Endothelial cell of umbilical vein (primary cell): ENCODE measurements around the gene OLFML2B. TPM values are rescaled to one million over a fixed set of nuclear protein-coding genes. Genes with fewer than 3 reads are reported as not detected.
A peak's percentile ranks its signal among the peaks of the same experiment; 100 is the strongest.

Source experiments
- BruUV-seq: library from RNA; stranded (reverse); fragments of 400-500 nt; replicated peaks from 2 replicates; lab custom pipeline; 2021; lab: Mats Ljungman, UMichigan
- CTCF ChIA-PET: fragments of 300-600, 350-600 bp; sonication (Branson Sonifier 250); formaldehyde crosslinking; loops from one replicate; lab custom pipeline; 2021; ENCODE audit warnings: antibody characterized with exemption, inconsistent platforms; lab: Charles Lee
- POLR2A ChIA-PET: fragments of 300-600, 350-600 bp; sonication (Branson Sonifier 250); formaldehyde crosslinking; loops from one replicate; lab custom pipeline; 2021; ENCODE audit warnings: antibody characterized with exemption, inconsistent platforms; lab: Charles Lee
- DNase-seq: peaks from one replicate; pipeline ENCODE4 v3.0.0-alpha.2; 2011; ENCODE audit warnings: low read depth, low spot score
- FAIRE-seq: peaks from 2 replicates; lab custom pipeline; 2011; peaks lifted over from hg19 to GRCh38; lab: Jason Lieb, UNC
- H2AFZ ChIP-seq: 2 replicates; pipeline ENCODE4 v1.6.0; 2012; ENCODE audit warnings: low read depth, low read length, control low read depth, inconsistent platforms
- H3K27ac ChIP-seq: 2 replicates; pipeline ENCODE4 v1.5.1; 2011; ENCODE audit warnings: low read depth, mild to moderate bottlenecking, control low read depth, low read length, moderate library complexity; ENCODE audit not compliant: insufficient read depth
- H3K27me3 ChIP-seq, 2 experiments: 2 replicates each; pipeline versions ENCODE4 v1.6.0 to v1.6.1; 2011; ENCODE audit warnings: low read length in 2 of 2, mixed read lengths in 1 of 2; ENCODE audit not compliant: control insufficient read depth in 2 of 2, insufficient read depth in 2 of 2
- H3K36me3 ChIP-seq, 2 experiments: 2 replicates in 1 of 2; 3 replicates in 1 of 2; pipeline ENCODE4 v1.5.1; 2011; ENCODE audit warnings: low read length in 2 of 2, mild to moderate bottlenecking in 1 of 2, moderate library complexity in 1 of 2; ENCODE audit not compliant: control insufficient read depth in 2 of 2, insufficient read depth in 2 of 2; ENCODE audit errors: extremely low read depth in 1 of 2
- H3K4me1 ChIP-seq: 3 replicates; pipeline ENCODE4 v1.5.1; 2011; ENCODE audit warnings: mild to moderate bottlenecking, low read length; ENCODE audit not compliant: control insufficient read depth, insufficient read depth; ENCODE audit errors: extremely low read depth
- H3K4me2 ChIP-seq: 2 replicates; pipeline ENCODE4 v1.6.1; 2011; ENCODE audit warnings: low read length, control low read depth, mixed read lengths; ENCODE audit not compliant: insufficient read depth
- H3K4me3 ChIP-seq, 3 experiments: fragments of 200-600 bp in 1 of 3; sonication (generic), shearing (Covaris generic) in 1 of 3; replicated peaks in 1 of 3; 2 replicates each; pipeline ENCODE4 v1.5.1; 2011 to 2016; ENCODE audit warnings: control low read depth in 3 of 3, low read length in 3 of 3, mild to moderate bottlenecking in 2 of 3, inconsistent platforms in 1 of 3, low read depth in 1 of 3, moderate library complexity in 1 of 3; ENCODE audit not compliant: insufficient read depth in 1 of 3
- H3K79me2 ChIP-seq: 2 replicates; pipeline ENCODE4 v1.6.0; 2012; ENCODE audit warnings: low read length, inconsistent platforms; ENCODE audit not compliant: control insufficient read depth, insufficient read depth
- H3K9ac ChIP-seq: replicated peaks from 2 replicates; pipeline ENCODE3; 2011; ENCODE audit warnings: low read length, control low read depth; ENCODE audit not compliant: insufficient read depth; ENCODE audit errors: extremely low read depth
- H3K9me1 ChIP-seq: replicated peaks from 3 replicates; pipeline ENCODE4 v1.6.0; 2011; ENCODE audit warnings: mild to moderate bottlenecking, low read length; ENCODE audit not compliant: control insufficient read depth, insufficient read depth; ENCODE audit errors: extremely low read depth
- H3K9me3 ChIP-seq: replicated peaks from 2 replicates; pipeline ENCODE4 v1.5.1; 2012; ENCODE audit warnings: low read length, inconsistent platforms; ENCODE audit not compliant: control insufficient read depth, insufficient read depth
- H4K20me1 ChIP-seq: replicated peaks from 2 replicates; pipeline ENCODE3; 2011; ENCODE audit warnings: mild to moderate bottlenecking, low read length; ENCODE audit not compliant: control insufficient read depth, insufficient read depth; ENCODE audit errors: extremely low read depth
- EZH2 ChIP-seq: IDR thresholded peaks from 2 replicates; pipeline ENCODE4 v1.6.1; 2012; ENCODE audit warnings: borderline replicate concordance, low read depth, mild to moderate bottlenecking, moderate library complexity, low read length, inconsistent platforms; ENCODE audit not compliant: severe bottlenecking
- FOS ChIP-seq: IDR thresholded peaks from 2 replicates; pipeline ENCODE4 v1.6.1; 2011; ENCODE audit warnings: mild to moderate bottlenecking, low read length, moderate library complexity, borderline replicate concordance; ENCODE audit not compliant: insufficient read depth
- GATA2 ChIP-seq: IDR thresholded peaks from 2 replicates; pipeline ENCODE4 v1.7.0; 2011; ENCODE audit warnings: low read depth, mild to moderate bottlenecking, moderate library complexity, mixed read lengths, low read length; ENCODE audit not compliant: insufficient read length, insufficient read depth
- JUN ChIP-seq: IDR thresholded peaks from 2 replicates; pipeline ENCODE4 v1.6.1; 2011; ENCODE audit warnings: borderline replicate concordance, low read depth; ENCODE audit not compliant: insufficient read length, insufficient read depth
- MAX ChIP-seq: IDR thresholded peaks from 2 replicates; pipeline ENCODE4 v1.6.1; 2011; ENCODE audit not compliant: insufficient read depth, insufficient read length
- MYC ChIP-seq: IDR thresholded peaks from one replicate; pipeline ENCODE4 v1.6.1; 2011; ENCODE audit warnings: mild to moderate bottlenecking, low read depth, low read length
- POLR2A ChIP-seq: IDR thresholded peaks from 2 replicates; pipeline ENCODE4 v1.6.1; 2012; ENCODE audit warnings: low read depth, mild to moderate bottlenecking, control low read depth, low read length
- POLR2AphosphoS5 ChIP-seq: IDR thresholded peaks from 2 replicates; pipeline ENCODE4 v1.6.1; 2012; ENCODE audit warnings: low read depth, mild to moderate bottlenecking, control low read depth, low read length, moderate library complexity; ENCODE audit not compliant: insufficient read depth
- dilution Hi-C: fragments of 300-500 bp; cut with MboI; formaldehyde crosslinking; loops from one replicate; pipeline ENCODE4 v1.15.0; 2019; ENCODE audit warnings: low sequenced_read_pairs; ENCODE audit not compliant: extremely low pct_ligation_motif_present
- intact Hi-C: fragments of 100-400 bp; cut with micrococcal nuclease; formaldehyde crosslinking; loops from one replicate; pipeline ENCODE4 v1.10.0; 2022
- polyA plus RNA-seq, 4 experiments: library from polyadenylated mRNA; depleted of rRNA in 3 of 4; stranded (reverse) in 3 of 4; unstranded in 1 of 4; fragments of >200 nt; gene quantifications; 2 replicates each; pipeline versions ENCODE4 v1.2.1 to v1.2.3, GENCODE V29; 2011 to 2012; ENCODE audit warnings: missing spikeins in 1 of 4
- total RNA-seq: library from RNA; stranded (reverse); gene quantifications from 2 replicates; pipeline ENCODE4 v1.2.3, GENCODE V29; 2021
- TF ChIP-seq, protein P1 (sequence below), 2 donors: IDR thresholded peaks; 1 replicate in 1 of 2; 2 replicates in 1 of 2; pipeline ENCODE4 v1.5.1; 2011; ENCODE audit warnings: low read length in 2 of 2, mild to moderate bottlenecking in 2 of 2, moderate library complexity in 2 of 2, control low read depth in 1 of 2, inconsistent platforms in 1 of 2, low read depth in 1 of 2; ENCODE audit not compliant: insufficient read depth in 1 of 2; ENCODE audit errors: extremely low read depth in 1 of 2

OLFML2B gene
- total and polyA plus RNA-seq, 2 donors (not counting 3 experiments of a cell fraction or from before 2014, with no cell fraction given): 0.58 to 0.62 TPM

DNA sequence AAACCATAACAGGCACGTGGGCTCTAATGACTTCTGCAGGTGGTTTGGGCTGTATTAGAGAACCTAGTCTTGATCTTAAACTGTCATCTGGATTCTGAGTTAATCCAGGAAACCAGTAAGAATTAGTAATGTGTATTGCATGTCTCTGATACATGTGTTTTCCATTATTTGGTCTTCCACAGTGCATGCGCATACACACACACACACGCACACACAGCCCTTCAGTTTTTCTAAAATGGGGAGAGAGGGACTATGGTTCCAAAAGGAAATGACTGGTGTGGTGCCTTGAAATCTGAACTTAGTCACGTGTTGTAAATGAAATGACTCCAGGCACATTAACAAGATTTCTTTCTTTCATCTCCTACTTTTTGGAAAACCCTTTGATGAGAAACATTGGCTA is 67.6 kb downstream of the OLFML2B start:
- no peak overlapping the region for H3K4me2 ChIP-seq
- peaks cover 3% of the 10 kb centered on the region for H3K4me1 ChIP-seq
- peaks cover 3 to 7% of the 10 kb centered on the region in 2 experiments for H3K36me3 ChIP-seq
- CTCF ChIA-PET: interaction anchor here (0.8 kb wide), 1 partner anchor 81 kb away, joined by 3 read pairs; no protein-coding TSS in a partner anchor
- TF ChIP-seq, protein P1, sequence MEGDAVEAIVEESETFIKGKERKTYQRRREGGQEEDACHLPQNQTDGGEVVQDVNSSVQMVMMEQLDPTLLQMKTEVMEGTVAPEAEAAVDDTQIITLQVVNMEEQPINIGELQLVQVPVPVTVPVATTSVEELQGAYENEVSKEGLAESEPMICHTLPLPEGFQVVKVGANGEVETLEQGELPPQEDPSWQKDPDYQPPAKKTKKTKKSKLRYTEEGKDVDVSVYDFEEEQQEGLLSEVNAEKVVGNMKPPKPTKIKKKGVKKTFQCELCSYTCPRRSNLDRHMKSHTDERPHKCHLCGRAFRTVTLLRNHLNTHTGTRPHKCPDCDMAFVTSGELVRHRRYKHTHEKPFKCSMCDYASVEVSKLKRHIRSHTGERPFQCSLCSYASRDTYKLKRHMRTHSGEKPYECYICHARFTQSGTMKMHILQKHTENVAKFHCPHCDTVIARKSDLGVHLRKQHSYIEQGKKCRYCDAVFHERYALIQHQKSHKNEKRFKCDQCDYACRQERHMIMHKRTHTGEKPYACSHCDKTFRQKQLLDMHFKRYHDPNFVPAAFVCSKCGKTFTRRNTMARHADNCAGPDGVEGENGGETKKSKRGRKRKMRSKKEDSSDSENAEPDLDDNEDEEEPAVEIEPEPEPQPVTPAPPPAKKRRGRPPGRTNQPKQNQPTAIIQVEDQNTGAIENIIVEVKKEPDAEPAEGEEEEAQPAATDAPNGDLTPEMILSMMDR (IDR thresholded peaks at IDR 0.05; ENCODE audit: extremely low read depth in 1 of 2, insufficient read depth in 1 of 2, low read depth in 1 of 2, low read length in 2 of 2): no peak
- TF ChIP-seq JUN: no peak
- TF ChIP-seq MYC: no peak
- TF ChIP-seq POLR2A: no peak
- TF ChIP-seq GATA2: no peak
- TF ChIP-seq POLR2AphosphoS5: no peak
- TF ChIP-seq MAX: no peak
- no peak for TF ChIP-seq EZH2
- no peak for TF ChIP-seq FOS
- no peaks in the 10 kb centered on the region for H3K79me2 ChIP-seq
- H4K20me1 ChIP-seq: no peaks in the 10 kb centered on the region
- FAIRE-seq (peak; percentile 49), DNase-seq (no peak)
- no peaks in the 10 kb centered on the region for H3K27me3 ChIP-seq
- no peak overlapping the region for H2AFZ ChIP-seq
- no peak overlapping the region for H3K4me3 ChIP-seq
- dilution Hi-C loops: no loop called here
- no peaks in the 10 kb centered on the region for H3K9me1 ChIP-seq
- POLR2A ChIA-PET: no interaction called here
- H3K9me3 ChIP-seq: no peaks in the 10 kb centered on the region
- H3K9ac ChIP-seq: no peak overlapping the region
- intact Hi-C loops: no loop called here
- no peak overlapping the region for H3K27ac ChIP-seq
- no TSS peak for BruUV-seq
